GM12801 (cell line): ENCODE data around the gene GAS5.

Source experiments
- CTCF ChIP-seq: IDR thresholded peaks from one replicate; pipeline ENCODE4 v1.5.1; 2011; ENCODE audit warnings: control low read depth; ENCODE audit not compliant: insufficient read length; ENCODE audit errors: extremely low read depth

Gene GAS5

GRCh38 chr1:173886746-173887611 lies 19.2 kb upstream of the GAS5 start:
- no peak for TF ChIP-seq CTCF

GRCh38 chr1:173884701-173885100 lies 16.9 kb upstream of the GAS5 start:
- TF ChIP-seq CTCF, result no peak

- no peak for TF ChIP-seq CTCF
These were observed 10.5 kb upstream of the GAS5 start for GRCh38 chr1:173878251-173878650.

- no peak for TF ChIP-seq CTCF
These were observed 8.9 kb upstream of the GAS5 start for GRCh38 chr1:173876732-173877131.

GRCh38 chr1:173871500-173871899 lies 3.7 kb upstream of the GAS5 start:
- no peak for TF ChIP-seq CTCF

GRCh38 chr1:173871091-173871490 lies 3.3 kb upstream of the GAS5 start:
- no peak for TF ChIP-seq CTCF

- no peak for TF ChIP-seq CTCF
These were observed 2.7 kb upstream of the GAS5 start for GRCh38 chr1:173870252-173871075.
